ENCODE results near the gene MYO9B. TPM values are rescaled to one million over a fixed set of nuclear protein-coding genes. Genes with fewer than 3 reads are reported as not detected.

MYO9B gene
- total RNA-seq, 1 experiment from 2014 or later, result 74.6 TPM

- POLR2A ChIA-PET, result no interaction called here
- Histone ChIP-seq H2AFZ (ENCODE audit: low read depth, low read length, poor library complexity, severe bottlenecking) (no peak overlapping the region), H4K20me1 (ENCODE audit: insufficient read depth) (no peaks in the 10 kb centered on the region), H3K27me3 (ENCODE audit: insufficient read depth, low read length) (no peaks in the 10 kb centered on the region), H3K27ac (ENCODE audit: low read depth, low read length) (no peak overlapping the region), H3K9me3 (ENCODE audit: control insufficient read depth in 1 of 2, insufficient read depth in 1 of 2, low read depth in 1 of 2, low read length in 2 of 2) (no peaks in the 10 kb centered on the region), H3K9ac (ENCODE audit: low read length) (no peak overlapping the region), H3K4me1 (ENCODE audit: control insufficient read depth in 1 of 2, insufficient read depth in 2 of 2, low read length in 2 of 2) (no peaks in the 10 kb centered on the region), H3K4me3 (replicated peaks in 1 of 2; ENCODE audit: low read depth in 1 of 2, low read length in 2 of 2) (no peak overlapping the region), H3K4me2 (ENCODE audit: low read length) (no peak overlapping the region), H3K79me2 (ENCODE audit: insufficient read depth, low read length) (no peaks in the 10 kb centered on the region), H3K9me2 (ENCODE audit: insufficient read depth) (no peaks in the 10 kb centered on the region), H3K36me3 (ENCODE audit: control insufficient read depth in 1 of 2, insufficient read depth in 2 of 2, low read length in 2 of 2) (0 out of 4 replicates have a peak, but pooled peaks cover 0 to under 1% of the 10 kb centered on the region in 2 experiments)
- CTCF ChIA-PET, result interaction anchor here (1.2 kb wide), 1 partner anchor 9 kb away, joined by 3 read pairs; no protein-coding TSS in a partner anchor
- intact Hi-C loops (cut with micrococcal nuclease), result no loop called here
- no TSS peak for BruUV-seq (replicated peaks)
- DNase-seq (ENCODE audit: low read depth, low spot score) (no peak), ATAC-seq (no peak)
- TF ChIP-seq ELF1 (IDR thresholded peaks at IDR 0.05; ENCODE audit: borderline replicate concordance, low read depth) (no peak), MAX (IDR thresholded peaks at IDR 0.05) (no peak), RAD21 (IDR thresholded peaks at IDR 0.05; ENCODE audit: low read depth) (no peak), ZNF274 (IDR thresholded peaks at IDR 0.05; ENCODE audit: low read depth, low read length) (no peak), FOSL1 (IDR thresholded peaks at IDR 0.05; ENCODE audit: low read depth) (no peak), EZH2 (IDR thresholded peaks at IDR 0.05) (no peak), CTCF (IDR thresholded peaks at IDR 0.05 in 2 of 3, conservative IDR thresholded peaks at IDR 0.05 in 1 of 3; ENCODE audit: borderline replicate concordance in 1 of 3, insufficient read depth in 1 of 3, low read depth in 2 of 3, low read length in 2 of 3) (no peak), SIN3A (IDR thresholded peaks at IDR 0.05; ENCODE audit: low read depth) (no peak), SRF (IDR thresholded peaks at IDR 0.05; ENCODE audit: low read depth) (no peak), SP1 (IDR thresholded peaks at IDR 0.05; ENCODE audit: low read depth) (no peak), EZH2phosphoT487 (IDR thresholded peaks at IDR 0.05; ENCODE audit: borderline replicate concordance) (no peak), ZFX (IDR thresholded peaks at IDR 0.05) (no peak)
- TF ChIP-seq, protein P1, sequence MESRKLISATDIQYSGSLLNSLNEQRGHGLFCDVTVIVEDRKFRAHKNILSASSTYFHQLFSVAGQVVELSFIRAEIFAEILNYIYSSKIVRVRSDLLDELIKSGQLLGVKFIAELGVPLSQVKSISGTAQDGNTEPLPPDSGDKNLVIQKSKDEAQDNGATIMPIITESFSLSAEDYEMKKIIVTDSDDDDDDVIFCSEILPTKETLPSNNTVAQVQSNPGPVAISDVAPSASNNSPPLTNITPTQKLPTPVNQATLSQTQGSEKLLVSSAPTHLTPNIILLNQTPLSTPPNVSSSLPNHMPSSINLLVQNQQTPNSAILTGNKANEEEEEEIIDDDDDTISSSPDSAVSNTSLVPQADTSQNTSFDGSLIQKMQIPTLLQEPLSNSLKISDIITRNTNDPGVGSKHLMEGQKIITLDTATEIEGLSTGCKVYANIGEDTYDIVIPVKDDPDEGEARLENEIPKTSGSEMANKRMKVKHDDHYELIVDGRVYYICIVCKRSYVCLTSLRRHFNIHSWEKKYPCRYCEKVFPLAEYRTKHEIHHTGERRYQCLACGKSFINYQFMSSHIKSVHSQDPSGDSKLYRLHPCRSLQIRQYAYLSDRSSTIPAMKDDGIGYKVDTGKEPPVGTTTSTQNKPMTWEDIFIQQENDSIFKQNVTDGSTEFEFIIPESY (IDR thresholded peaks at IDR 0.05; ENCODE audit: extremely low read depth, insufficient replicate concordance, low read length), result no peak
- RAD21 ChIA-PET (ENCODE audit: low non-redundant PET in 1 of 2, low total read pairs in 2 of 2, uncharacterized antibody in 2 of 2, unreplicated experiment in 2 of 2), result no interaction called here
Observed at GRCh38 chr19:17043744-17044143, 31.8 kb upstream of the MYO9B start.

Measured in HCT116 (cell line).